HCT116 (cell line): ENCODE results near the gene GON4L. TPM values are rescaled to one million over a fixed set of nuclear protein-coding genes. Genes with fewer than 3 reads are reported as not detected.

Source experiments
- ATAC-seq: fragments of 200-7000 bp; cut with Tn5 transposase; 2 replicates; pipeline ENCODE4 v1.9.1; 2020; ENCODE audit warnings: mild to moderate bottlenecking, moderate library complexity
- BruUV-seq: library from RNA; stranded (reverse); fragments of 400-500 nt; replicated peaks from 2 replicates; lab custom pipeline; 2021; lab: Mats Ljungman, UMichigan
- CTCF ChIA-PET: fragments of 300-600 bp; sonication (Branson Sonifier 250); formaldehyde crosslinking; loops from one replicate; lab custom pipeline; 2021; ENCODE audit warnings: antibody characterized with exemption; lab: Charles Lee
- POLR2A ChIA-PET: fragments of 300-600, 350-600 bp; sonication (Branson Sonifier 250); formaldehyde crosslinking; loops from one replicate; lab custom pipeline; 2021; ENCODE audit warnings: antibody characterized with exemption; lab: Charles Lee
- RAD21 ChIA-PET, 2 experiments: fragments of 300-600 bp; sonication (Branson Sonifier 250); formaldehyde crosslinking; loops; one replicate each; lab custom pipeline; 2023; ENCODE audit warnings: low total read pairs in 2 of 2; ENCODE audit not compliant: uncharacterized antibody in 2 of 2, unreplicated experiment in 2 of 2, low non-redundant PET in 1 of 2; lab: Charles Lee
- DNase-seq: peaks from one replicate; pipeline ENCODE4 v3.0.0-alpha.2; 2010; ENCODE audit warnings: low read depth, low spot score
- H2AFZ ChIP-seq: fragments of 200-600 bp; shearing (Covaris generic), sonication (generic); 2 replicates; pipeline ENCODE4 v1.6.1; 2017; ENCODE audit warnings: low read depth, mixed run types, mixed read lengths, antibody characterized with exemption, low read length; ENCODE audit not compliant: poor library complexity, severe bottlenecking
- H3K27ac ChIP-seq: 2 replicates; pipeline ENCODE4 v1.5.1; 2012; ENCODE audit warnings: low read depth, low read length
- H3K27me3 ChIP-seq: fragments of 200-600 bp; sonication (generic); 2 replicates; pipeline ENCODE4 v1.6.1; 2016; ENCODE audit warnings: mixed run types, low read length, mixed read lengths; ENCODE audit not compliant: insufficient read depth
- H3K36me3 ChIP-seq, 2 experiments: fragments of 200-500 bp in 1 of 2; fragments of 200-600 bp in 1 of 2; sonication (Bioruptor generic) in 1 of 2; sonication (generic) in 1 of 2; 2 replicates each; pipeline versions ENCODE4 v1.5.1 to v1.6.1; 2014 to 2016; ENCODE audit warnings: low read length in 2 of 2, inconsistent platforms in 1 of 2, mixed read lengths in 1 of 2, mixed run types in 1 of 2; ENCODE audit not compliant: insufficient read depth in 2 of 2, control insufficient read depth in 1 of 2
- H3K4me1 ChIP-seq, 2 experiments: fragments of 200-600 bp in 1 of 2; sonication (generic) in 1 of 2; 2 replicates each; pipeline versions ENCODE4 v1.5.1 to v1.6.1; 2012 to 2017; ENCODE audit warnings: low read length in 2 of 2, inconsistent platforms in 1 of 2, mild to moderate bottlenecking in 1 of 2, mixed read lengths in 1 of 2, mixed run types in 1 of 2, moderate library complexity in 1 of 2; ENCODE audit not compliant: insufficient read depth in 2 of 2, control insufficient read depth in 1 of 2
- H3K4me2 ChIP-seq: fragments of 200-600 bp; sonication (generic); 2 replicates; pipeline ENCODE4 v1.6.1; 2017; ENCODE audit warnings: mixed run types, low read length, mixed read lengths
- H3K4me3 ChIP-seq, 2 experiments: fragments of 200-600 bp in 1 of 2; sonication (generic) in 1 of 2; replicated peaks in 1 of 2; 2 replicates each; pipeline ENCODE4 v1.5.1; 2011 to 2016; ENCODE audit warnings: low read length in 2 of 2, control low read depth in 1 of 2, low read depth in 1 of 2, mild to moderate bottlenecking in 1 of 2, mixed read lengths in 1 of 2, mixed run types in 1 of 2
- H3K79me2 ChIP-seq: fragments of 200-600 bp; sonication (generic); 2 replicates; pipeline ENCODE4 v1.6.1; 2017; ENCODE audit warnings: mild to moderate bottlenecking, mixed run types, low read length, moderate library complexity, mixed read lengths; ENCODE audit not compliant: insufficient read depth
- H3K9ac ChIP-seq: fragments of 200-600 bp; sonication (generic); 2 replicates; pipeline ENCODE4 v1.6.1; 2016; ENCODE audit warnings: low read length, mixed read lengths
- H3K9me2 ChIP-seq: fragments of 200-600 bp; sonication (generic), shearing (Covaris generic); 2 replicates; pipeline ENCODE4 v1.6.1; 2017; ENCODE audit warnings: mixed run types, mild to moderate bottlenecking, moderate library complexity; ENCODE audit not compliant: insufficient read depth
- H3K9me3 ChIP-seq, 2 experiments: fragments of 200-500 bp in 1 of 2; fragments of 200-600 bp in 1 of 2; sonication (Bioruptor generic) in 1 of 2; sonication (generic) in 1 of 2; 2 replicates each; pipeline ENCODE4 v1.6.1; 2014 to 2017; ENCODE audit warnings: low read length in 2 of 2, mixed read lengths in 2 of 2, inconsistent platforms in 1 of 2, low read depth in 1 of 2, mild to moderate bottlenecking in 1 of 2, mixed run types in 1 of 2, moderate library complexity in 1 of 2; ENCODE audit not compliant: control insufficient read depth in 1 of 2, insufficient read depth in 1 of 2
- H4K20me1 ChIP-seq: fragments of 200-600 bp; sonication (generic), shearing (Covaris generic); 2 replicates; pipeline ENCODE4 v1.6.1; 2017; ENCODE audit warnings: mixed run types, mild to moderate bottlenecking, moderate library complexity; ENCODE audit not compliant: insufficient read depth
- ATF3 ChIP-seq: IDR thresholded peaks from 2 replicates; pipeline ENCODE4 v1.6.1; 2012
- CBX3 ChIP-seq: IDR thresholded peaks from 2 replicates; pipeline ENCODE4 v1.6.1; 2012; ENCODE audit warnings: low read depth
- ELF1 ChIP-seq: IDR thresholded peaks from 2 replicates; pipeline ENCODE4 v1.6.1; 2012; ENCODE audit warnings: low read depth, borderline replicate concordance
- EZH2 ChIP-seq: fragments of 200-600 bp; sonication (generic); IDR thresholded peaks from 2 replicates; pipeline ENCODE4 v1.6.1; 2017; ENCODE audit warnings: antibody characterized with exemption, mixed run types
- EZH2phosphoT487 ChIP-seq: fragments of 200-600 bp; IDR thresholded peaks from 2 replicates; pipeline ENCODE4 v1.6.1; 2018; ENCODE audit warnings: antibody characterized with exemption, borderline replicate concordance
- FOSL1 ChIP-seq: IDR thresholded peaks from 2 replicates; pipeline ENCODE4 v1.6.1; 2012; ENCODE audit warnings: low read depth
- JUND ChIP-seq: IDR thresholded peaks from 2 replicates; pipeline ENCODE4 v1.6.1; 2012
- MAX ChIP-seq: IDR thresholded peaks from 2 replicates; pipeline ENCODE4 v1.6.1; 2012
- POLR2A ChIP-seq: IDR thresholded peaks from 2 replicates; pipeline ENCODE4 v1.7.0; 2011; ENCODE audit warnings: borderline replicate concordance; ENCODE audit not compliant: insufficient read depth, insufficient read length; ENCODE audit errors: extremely low read depth
- POLR2AphosphoS5 ChIP-seq: IDR thresholded peaks from 2 replicates; pipeline ENCODE4 v1.6.1; 2011; ENCODE audit warnings: mild to moderate bottlenecking, low read depth, low read length, moderate library complexity
- RAD21 ChIP-seq: IDR thresholded peaks from 2 replicates; pipeline ENCODE4 v1.6.1; 2012; ENCODE audit warnings: low read depth, mild to moderate bottlenecking
- SIN3A ChIP-seq: IDR thresholded peaks from 2 replicates; pipeline ENCODE4 v1.6.1; 2012; ENCODE audit warnings: low read depth
- SP1 ChIP-seq: IDR thresholded peaks from 2 replicates; pipeline ENCODE4 v1.6.1; 2012; ENCODE audit warnings: low read depth
- YY1 ChIP-seq: IDR thresholded peaks from 2 replicates; pipeline ENCODE4 v1.6.1; 2011; ENCODE audit warnings: low read length, low read depth, moderate library complexity, mild to moderate bottlenecking; ENCODE audit not compliant: insufficient replicate concordance; ENCODE audit errors: extremely low read depth
- ZBTB33 ChIP-seq: IDR thresholded peaks from 2 replicates; pipeline ENCODE4 v1.6.1; 2011; ENCODE audit warnings: mild to moderate bottlenecking, low read length, moderate library complexity; ENCODE audit not compliant: insufficient replicate concordance; ENCODE audit errors: extremely low read depth
- ZFX ChIP-seq: fragments of 450-650 bp; IDR thresholded peaks from 2 replicates; pipeline ENCODE4 v1.6.1; 2017
- ZNF274 ChIP-seq: fragments of 200-500 bp; sonication (Bioruptor generic); IDR thresholded peaks from 2 replicates; pipeline ENCODE4 v1.6.1; 2014; ENCODE audit warnings: mild to moderate bottlenecking, low read depth, low read length, inconsistent platforms
- intact Hi-C: fragments of 100-400 bp; cut with micrococcal nuclease; formaldehyde crosslinking; loops from 2 replicates; pipeline ENCODE4 v1.10.0; 2022
- total RNA-seq: library from RNA; stranded (reverse); gene quantifications from one replicate; pipeline ENCODE4 v1.2.1, GENCODE V29; 2021; ENCODE audit not compliant: unreplicated experiment

GON4L gene
- total RNA-seq, 1 experiment from 2014 or later, result 40.8 TPM

GRCh38 chr1:155893389-155894142 lies 36.6 kb upstream of the GON4L start (continued):
- TF ChIP-seq EZH2 (no peak), ZBTB33 (no peak), JUND (peak; percentile 63), ATF3 (no peak), CBX3 (no peak), RAD21 (no peak), MAX (peak; percentile 65), ELF1 (no peak)
- TF ChIP-seq, all 23 proteins: peak for 5

GRCh38 chr1:155892796-155893195 lies 35.8 kb upstream of the GON4L start:
- Histone ChIP-seq H3K36me3 (peaks cover under 1 to 11% of the 10 kb centered on the region in 2 experiments; a peak in 2 of 4 replicates), H4K20me1 (no peaks in the 10 kb centered on the region), H3K4me3 (peak overlapping the region in 1 of 2 experiments; percentile 37; a peak in 2 of 4 replicates), H3K79me2 (no peaks in the 10 kb centered on the region), H3K9ac (peak overlapping the region; percentile 55), H3K27ac (peak overlapping the region; percentile 81), H2AFZ (no peak overlapping the region), H3K9me2 (no peaks in the 10 kb centered on the region), H3K27me3 (no peaks in the 10 kb centered on the region), H3K4me1 (peaks cover 27 to 41% of the 10 kb centered on the region in 2 experiments), H3K9me3 (no peaks in the 10 kb centered on the region), H3K4me2 (peak overlapping the region; percentile 69)
- intact Hi-C loops, result no loop called here
- no TSS peak for BruUV-seq
- ChIA-PET POLR2A (interaction anchor here (0.6 to 1.5 kb wide), 3 partner anchors 42 to 320 kb away, joined by 3 to 8 read pairs (median 4); partner anchors contain the start of genes KHDC4 and PMF1), RAD21 (interaction anchor here in 1 of 2 experiments (0.6 kb wide), 1 partner anchor 59 kb away, joined by 4 read pairs; no protein-coding TSS in a partner anchor), CTCF (interaction anchor here (1.6 kb wide), 1 partner anchor 9 kb away, joined by 3 read pairs; no protein-coding TSS in a partner anchor)
- ATAC-seq (peak; percentile 79), DNase-seq (peak; percentile 37)
- no peak for TF ChIP-seq YY1
- no peak; the same call in 1 of the 2 replicates for TF ChIP-seq SIN3A
- no peak for TF ChIP-seq ZFX
- TF ChIP-seq SP1, result peak; percentile 52; the same call in 1 of the 2 replicates
- TF ChIP-seq MAX, result no peak
- TF ChIP-seq EZH2phosphoT487, result no peak
- peak; percentile 79 for TF ChIP-seq JUND
- peak; percentile 77 for TF ChIP-seq FOSL1
- TF ChIP-seq RAD21, result no peak
- TF ChIP-seq ZBTB33, result no peak
- TF ChIP-seq ELF1, result no peak
- no peak for TF ChIP-seq POLR2A
- TF ChIP-seq POLR2AphosphoS5, result no peak; the same call in 1 of the 2 replicates
- TF ChIP-seq ZNF274, result no peak
